Activated CD4-positive, alpha-beta T cell treated with anti-CD3 and anti-CD28 coated beads, Interleukin-2, Interleukin-4, amounts not matched to agents 100 ng/mL and 50 ng/mL, durations not matched to agents 16 hours and 8 hours (primary cell): Measurements from ENCODE around the gene MED25.
"Not testable (repeated sequence)": the region's sequence is repeated elsewhere in the genome, so short reads cannot be mapped to it uniquely, and the experiment has no call there.

ENCODE experiments used
- DNase-seq: peaks from one replicate; pipeline ENCODE4 v3.0.0-alpha.2; 2020; ENCODE audit warnings: low spot score

Gene MED25

GRCh38 chr19:49818649-49819370 lies 721 bp downstream of the MED25 start:
- no peak for DNase-seq

- DNase-seq, result not testable (repeated sequence)
These were observed 1.5 kb downstream of the MED25 start for GRCh38 chr19:49819452-49820115.

- no peak for DNase-seq
These were observed 2.0 kb downstream of the MED25 start for GRCh38 chr19:49820125-49820524.

- DNase-seq, result no peak
These were observed 5.4 kb downstream of the MED25 start for GRCh38 chr19:49823472-49823871.

GRCh38 chr19:49824662-49825061 lies 6.6 kb downstream of the MED25 start:
- DNase-seq, result no peak

- no peak for DNase-seq
These were observed 8.9 kb downstream of the MED25 start for GRCh38 chr19:49827034-49827433.

- no peak for DNase-seq
These were observed 11.1 kb downstream of the MED25 start for GRCh38 chr19:49829200-49829599.

- DNase-seq, result no peak
These were observed 11.6 kb downstream of the MED25 start for GRCh38 chr19:49829721-49830120.

GRCh38 chr19:49830766-49831165 lies 12.7 kb downstream of the MED25 start:
- DNase-seq, result no peak

GRCh38 chr19:49831592-49831991 lies 13.5 kb downstream of the MED25 start:
- DNase-seq, result no peak

GRCh38 chr19:49832556-49832955 lies 14.5 kb downstream of the MED25 start:
- DNase-seq, result no peak

GRCh38 chr19:49833599-49833998 lies 15.5 kb downstream of the MED25 start:
- no peak for DNase-seq

- no peak for DNase-seq
These were observed 17.5 kb downstream of the MED25 start for GRCh38 chr19:49835562-49835961.

GRCh38 chr19:49836176-49837008 lies 18.3 kb downstream of the MED25 start:
- no peak for DNase-seq

GRCh38 chr19:49837009-49837310 lies 18.9 kb downstream of the MED25 start:
- no peak for DNase-seq

GRCh38 chr19:49837425-49837824 lies 19.3 kb downstream of the MED25 start:
- no peak for DNase-seq

- no peak for DNase-seq
These were observed 20.9 kb downstream of the MED25 start for GRCh38 chr19:49838885-49839588.

GRCh38 chr19:49839713-49840112 lies 21.6 kb downstream of the MED25 start:
- DNase-seq, result no peak

GRCh38 chr19:49840321-49840720 lies 22.2 kb downstream of the MED25 start:
- no peak for DNase-seq

- no peak for DNase-seq
These were observed 22.7 kb downstream of the MED25 start for GRCh38 chr19:49840736-49841249.

GRCh38 chr19:49843265-49843664 lies 25.2 kb downstream of the MED25 start:
- DNase-seq, result no peak
